NCI-H82 treated with DMSO at 0.1 percent for 48 hours (cell line): Measurements from ENCODE around the gene UBE2L6.
"Not testable (repeated sequence)": the region's sequence is repeated elsewhere in the genome, so short reads cannot be mapped to it uniquely, and the experiment has no call there.

ENCODE experiments used
- DNase-seq: peaks from one replicate; lab custom pipeline; 2025; ENCODE audit not compliant: unreplicated experiment; lab: John Stamatoyannopoulos, UW

Gene UBE2L6

GRCh38 chr11:57566905-57567514 is 462 bp downstream of the UBE2L6 start:
- DNase-seq: no peak

GRCh38 chr11:57566005-57566904 is 1.2 kb downstream of the UBE2L6 start:
- DNase-seq: no peak

- DNase-seq: peak; percentile 20
Measured at GRCh38 chr11:57562596-57562995, 4.9 kb downstream of the UBE2L6 start.

GRCh38 chr11:57560146-57560545 is 7.3 kb downstream of the UBE2L6 start:
- no peak for DNase-seq

GRCh38 chr11:57556041-57556440 is 11.4 kb downstream of the UBE2L6 start:
- no peak for DNase-seq

- no peak for DNase-seq
Measured at GRCh38 chr11:57555393-57555792, 12.1 kb downstream of the UBE2L6 start.

- no peak for DNase-seq
Measured at GRCh38 chr11:57552479-57552878, 15.0 kb downstream of the UBE2L6 start.

GRCh38 chr11:57551941-57552340 is 15.5 kb downstream of the UBE2L6 start:
- DNase-seq: no peak

GRCh38 chr11:57549983-57550382 is 17.5 kb downstream of the UBE2L6 start:
- no peak for DNase-seq

GRCh38 chr11:57547854-57548377 is 19.6 kb downstream of the UBE2L6 start:
- DNase-seq: no peak

- no peak for DNase-seq
Measured at GRCh38 chr11:57546869-57547475, 20.5 kb downstream of the UBE2L6 start.

- DNase-seq: no peak
Measured at GRCh38 chr11:57546451-57546850, 21.0 kb downstream of the UBE2L6 start.

- DNase-seq: no peak
Measured at GRCh38 chr11:57545883-57546282, 21.6 kb downstream of the UBE2L6 start.

- DNase-seq: peak; percentile 92
Measured at GRCh38 chr11:57544566-57544965, 22.9 kb downstream of the UBE2L6 start.

GRCh38 chr11:57543593-57543992 is 23.9 kb downstream of the UBE2L6 start:
- no peak for DNase-seq

- no peak for DNase-seq
Measured at GRCh38 chr11:57542582-57542981, 24.9 kb downstream of the UBE2L6 start.

- DNase-seq: no peak
Measured at GRCh38 chr11:57541169-57541568, 26.3 kb downstream of the UBE2L6 start.

GRCh38 chr11:57539342-57539741 is 28.1 kb downstream of the UBE2L6 start:
- no peak for DNase-seq

GRCh38 chr11:57536947-57537619 is 30.4 kb downstream of the UBE2L6 start, which contains the start of gene SMTNL1:
TSS of gene SMTNL1 (plus strand) at chr11:57537595. CDS start at chr11:57542643, 5,048 bp downstream.
- DNase-seq: peak; percentile 12

GRCh38 chr11:57534449-57534848 is 33.0 kb downstream of the UBE2L6 start:
- DNase-seq: not testable (repeated sequence)
